HG02870 (cell line): ENCODE results near the gene ACOT2.
"Not testable (repeated sequence)": the region's sequence is repeated elsewhere in the genome, so short reads cannot be mapped to it uniquely, and the experiment has no call there.

ENCODE experiments used
- ATAC-seq: cut with Tn5 transposase; IDR thresholded peaks from one replicate; pipeline ENCODE4 v1.9.1; 2021; ENCODE audit warnings: mild to moderate bottlenecking, moderate library complexity; ENCODE audit not compliant: unreplicated experiment

ACOT2 gene

GRCh38 chr14:73567358-73567757 lies 1.7 kb upstream of the ACOT2 start:
- no peak for ATAC-seq

GRCh38 chr14:73567951-73568885 lies 795 bp upstream of the ACOT2 start:
- no peak for ATAC-seq

- not testable (repeated sequence) for ATAC-seq
Measured at GRCh38 chr14:73568886-73569184, 178 bp upstream of the ACOT2 start.

GRCh38 chr14:73570913-73571312 lies 1.9 kb downstream of the ACOT2 start:
- not testable (repeated sequence) for ATAC-seq

GRCh38 chr14:73573034-73573433 lies 4.0 kb downstream of the ACOT2 start:
- ATAC-seq, result not testable (repeated sequence)

- ATAC-seq, result not testable (repeated sequence)
Measured at GRCh38 chr14:73573740-73574139, 4.7 kb downstream of the ACOT2 start.

- ATAC-seq, result not testable (repeated sequence)
Measured at GRCh38 chr14:73574251-73574650, 5.2 kb downstream of the ACOT2 start.

DNA sequence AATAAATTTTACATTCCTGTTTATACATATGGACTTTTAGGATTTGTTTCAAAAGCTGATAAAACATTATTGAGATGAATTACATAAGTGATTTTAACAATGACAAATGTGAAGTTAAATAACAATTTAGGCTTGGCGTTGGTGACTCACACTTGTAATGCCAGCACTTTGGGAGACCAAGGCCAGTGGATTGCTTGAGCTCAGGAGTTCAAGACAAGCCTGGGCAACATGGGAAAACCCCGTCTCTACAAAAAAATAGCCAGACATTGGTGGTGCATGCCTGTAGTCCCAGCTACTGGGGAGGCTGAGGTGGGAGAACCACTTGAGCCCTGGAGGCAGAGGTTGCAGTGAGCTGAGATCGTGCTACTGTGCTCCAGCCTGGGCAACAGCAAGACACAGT lies 7.4 kb downstream of the ACOT2 start:
- no peak for ATAC-seq

DNA sequence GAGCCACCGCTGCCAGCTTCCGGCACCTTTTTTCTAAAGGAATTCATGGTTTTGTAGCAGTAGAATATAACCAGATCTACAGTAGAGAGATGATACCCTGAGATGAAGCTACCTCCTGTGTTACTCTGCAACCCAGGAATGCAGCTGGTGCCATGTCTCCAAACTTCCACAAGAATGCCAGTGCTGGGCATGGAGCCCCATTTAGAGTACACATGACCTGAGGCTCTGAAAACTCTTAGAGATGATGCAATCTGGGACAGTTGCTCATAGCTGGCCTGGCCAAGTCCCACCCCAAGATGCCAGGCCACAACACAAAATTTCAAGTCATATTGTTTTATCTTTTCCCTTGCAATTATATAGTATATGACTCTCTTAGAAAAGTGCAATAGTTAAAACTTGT lies 8.2 kb downstream of the ACOT2 start:
- not testable (repeated sequence) for ATAC-seq

GRCh38 chr14:73582102-73582979 lies 13.3 kb downstream of the ACOT2 start:
- ATAC-seq, result not testable (repeated sequence)

DNA sequence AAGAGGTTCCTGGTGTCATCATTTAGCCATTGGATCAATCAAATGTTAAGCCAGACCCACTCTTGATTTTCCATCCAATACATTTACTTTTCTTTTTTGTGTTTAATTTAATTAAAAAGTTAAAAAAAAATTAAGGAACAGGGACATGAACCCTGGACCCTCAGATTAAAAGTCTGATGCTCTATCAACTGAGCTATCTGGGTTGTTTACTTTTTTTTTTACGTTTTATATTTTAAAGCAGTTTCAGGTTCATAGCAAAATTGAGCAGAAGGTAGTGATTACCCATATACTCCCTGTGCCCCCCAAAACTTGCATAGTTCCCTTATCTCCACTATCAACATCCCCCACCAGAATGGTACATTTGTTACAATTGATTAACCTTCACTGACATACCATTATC lies 19.7 kb downstream of the ACOT2 start:
- ATAC-seq, result no peak

DNA sequence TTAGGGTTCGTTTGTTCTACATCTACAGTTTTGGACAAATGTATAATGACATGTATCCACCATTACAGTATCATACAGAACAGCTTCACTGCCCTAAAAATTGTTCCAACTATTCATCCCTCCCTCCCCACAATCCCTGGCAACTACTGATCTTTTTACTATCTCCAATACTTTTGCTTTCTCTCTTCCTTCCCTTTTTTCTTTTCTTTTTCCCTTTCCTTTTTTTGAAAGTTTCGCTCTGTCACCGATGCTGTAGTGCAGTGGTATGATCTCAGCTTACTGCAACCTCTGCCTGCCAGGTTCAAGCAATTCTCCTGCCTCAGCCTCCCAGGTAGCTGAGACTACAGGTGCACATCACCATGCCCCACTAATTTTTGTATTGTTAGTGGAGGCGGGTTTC lies 20.1 kb downstream of the ACOT2 start:
- no peak for ATAC-seq

DNA sequence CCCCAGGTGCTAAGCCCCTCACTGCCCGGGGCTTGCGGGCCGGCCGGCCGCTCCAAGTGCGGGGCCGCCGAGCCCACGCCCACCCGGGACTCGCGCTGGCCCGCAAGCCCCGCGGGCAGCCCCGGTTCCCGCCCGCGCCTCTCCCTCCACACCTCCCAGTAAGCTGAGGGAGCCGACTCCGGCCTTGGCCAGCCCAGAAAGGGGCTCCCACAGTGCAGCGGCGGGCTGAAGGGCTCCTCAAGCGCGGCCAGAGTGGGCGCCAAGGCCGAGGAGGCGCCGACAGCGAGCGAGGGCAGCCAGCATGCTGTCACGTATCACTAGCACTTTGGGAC lies 21.6 kb downstream of the ACOT2 start:
- ATAC-seq, result not testable (repeated sequence)

DNA sequence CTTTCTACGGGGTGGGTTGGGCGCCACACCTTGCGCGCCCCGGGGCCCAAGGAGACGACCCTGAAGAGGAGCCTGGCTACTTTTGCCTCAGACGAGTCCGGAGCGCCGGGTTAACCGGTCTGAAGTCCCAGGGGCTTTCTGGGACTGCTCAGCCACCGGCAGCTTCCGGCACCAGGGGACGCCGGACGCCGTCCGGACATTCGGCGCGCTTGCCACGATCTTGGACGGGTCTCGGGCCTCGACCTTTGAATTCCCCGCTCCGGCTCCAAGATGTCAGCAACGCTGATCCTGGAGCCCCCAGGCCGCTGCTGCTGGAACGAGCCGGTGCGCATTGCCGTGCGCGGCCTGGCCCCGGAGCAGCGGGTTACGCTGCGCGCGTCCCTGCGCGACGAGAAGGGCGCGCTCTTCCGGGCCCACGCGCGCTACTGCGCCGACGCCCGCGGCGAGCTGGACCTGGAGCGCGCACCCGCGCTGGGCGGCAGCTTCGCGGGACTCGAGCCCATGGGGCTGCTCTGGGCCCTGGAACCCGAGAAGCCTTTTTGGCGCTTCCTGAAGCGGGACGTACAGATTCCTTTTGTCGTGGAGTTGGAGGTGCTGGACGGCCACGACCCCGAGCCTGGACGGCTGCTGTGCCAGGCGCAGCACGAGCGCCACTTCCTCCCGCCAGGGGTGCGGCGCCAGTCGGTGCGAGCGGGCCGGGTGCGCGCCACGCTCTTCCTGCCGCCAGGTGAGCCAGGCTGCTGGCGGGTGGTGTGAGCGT lies 22.9 kb downstream of the ACOT2 start, which contains the start of gene ACOT4:
Gene ACOT4, plus strand, starts transcription at position 184 of the 760 bp plus-strand sequence. Its CDS starts 87 bp downstream, at position 271.
- ATAC-seq, result peak; percentile 48

GRCh38 chr14:73594491-73594890 lies 25.5 kb downstream of the ACOT2 start:
- no peak for ATAC-seq

DNA sequence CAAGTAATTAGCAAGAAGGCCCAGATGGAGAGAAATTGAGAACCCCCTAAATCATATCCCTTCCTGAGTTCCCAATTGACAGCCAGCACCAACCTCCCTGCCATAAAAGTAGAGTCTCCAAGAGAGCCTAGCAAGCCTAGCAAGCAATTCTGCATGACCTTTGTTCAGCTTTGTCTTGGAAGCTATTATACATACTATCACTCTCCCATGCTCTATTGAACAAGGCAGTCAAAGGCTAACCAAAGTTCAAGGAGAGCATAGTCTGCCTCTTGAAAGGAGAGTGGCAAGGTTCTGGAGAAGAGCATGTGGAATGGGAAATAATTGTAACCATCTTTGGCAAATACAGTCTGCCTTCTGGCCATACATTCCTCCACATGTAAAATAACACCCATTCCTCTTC lies 30.5 kb downstream of the ACOT2 start:
- ATAC-seq, result no peak

- no peak for ATAC-seq
Measured at GRCh38 chr14:73602994-73603393, 34.0 kb downstream of the ACOT2 start.

GRCh38 chr14:73606271-73606670 lies 37.3 kb downstream of the ACOT2 start:
- ATAC-seq, result no peak

- ATAC-seq, result no peak
Measured at GRCh38 chr14:73607241-73607640, 38.2 kb downstream of the ACOT2 start.

DNA sequence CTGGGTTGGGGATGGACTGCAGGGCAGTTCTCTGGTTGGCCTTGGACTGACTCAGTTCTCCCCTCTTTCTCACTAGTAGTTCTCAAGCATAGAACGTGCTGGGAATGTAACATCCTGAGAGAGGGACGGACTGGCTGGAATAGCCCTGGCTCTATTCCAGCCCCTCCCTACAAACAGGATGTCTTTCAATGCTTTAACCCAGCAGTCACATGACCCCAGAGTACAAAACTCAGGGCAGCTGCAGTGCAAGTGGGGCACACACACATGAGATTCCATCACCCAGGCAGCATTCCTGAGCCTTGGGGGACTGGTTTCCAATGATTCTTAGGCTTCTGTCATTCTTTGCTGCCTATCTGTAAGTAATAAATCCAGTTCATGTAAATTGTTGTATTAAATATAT lies 41.7 kb downstream of the ACOT2 start:
- no peak for ATAC-seq
